Kidney glomerular epithelial cell (primary cell): ENCODE results near the gene EVI5L.

ENCODE experiments used
- DNase-seq: peaks from one replicate; lab custom pipeline; 2025; lab: John Stamatoyannopoulos, UW

The EVI5L gene

DNA sequence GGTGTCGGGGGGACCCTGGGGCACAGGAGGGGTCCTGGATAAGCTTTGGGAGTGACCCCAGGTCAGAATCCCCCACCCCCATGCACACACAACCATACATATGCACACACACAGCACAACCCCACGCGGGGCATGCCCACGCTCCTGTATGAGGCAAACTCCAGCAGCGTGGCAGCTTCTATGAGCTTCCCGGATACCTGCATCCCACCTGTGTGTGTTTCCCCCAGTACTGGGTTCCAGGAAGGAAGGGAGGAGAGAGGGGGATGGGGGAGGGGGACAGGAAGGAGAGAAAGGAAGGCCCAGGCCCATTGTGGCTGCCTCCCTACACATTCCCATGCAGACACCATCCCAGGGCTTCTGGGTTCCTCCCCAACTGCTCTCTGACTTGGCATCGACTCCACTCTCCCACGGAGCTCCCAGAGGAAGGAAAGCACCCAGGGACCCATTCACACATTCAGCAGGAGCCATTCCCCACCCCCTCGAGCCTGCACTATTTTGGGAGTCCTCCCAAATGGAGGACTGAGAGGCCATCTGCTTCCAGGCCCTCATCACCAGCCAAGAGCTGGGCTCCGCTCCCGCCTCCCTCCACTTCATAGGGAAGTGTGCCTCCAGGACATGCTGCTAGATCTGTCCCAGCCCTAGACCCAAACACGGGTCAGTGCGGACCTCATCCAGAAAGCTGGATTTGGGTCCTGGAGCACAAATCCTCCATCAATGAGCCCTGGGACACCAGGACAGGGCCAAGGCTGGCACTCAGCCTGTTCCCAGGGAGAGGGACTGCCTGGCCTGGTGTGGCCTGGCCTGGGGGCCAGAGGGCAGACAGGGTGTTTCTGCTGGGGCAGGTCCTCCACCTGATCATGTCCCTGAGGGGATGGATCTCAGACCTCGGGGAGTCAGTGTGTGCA, 30.9 kb downstream of the EVI5L start:
- no peak for DNase-seq

DNA sequence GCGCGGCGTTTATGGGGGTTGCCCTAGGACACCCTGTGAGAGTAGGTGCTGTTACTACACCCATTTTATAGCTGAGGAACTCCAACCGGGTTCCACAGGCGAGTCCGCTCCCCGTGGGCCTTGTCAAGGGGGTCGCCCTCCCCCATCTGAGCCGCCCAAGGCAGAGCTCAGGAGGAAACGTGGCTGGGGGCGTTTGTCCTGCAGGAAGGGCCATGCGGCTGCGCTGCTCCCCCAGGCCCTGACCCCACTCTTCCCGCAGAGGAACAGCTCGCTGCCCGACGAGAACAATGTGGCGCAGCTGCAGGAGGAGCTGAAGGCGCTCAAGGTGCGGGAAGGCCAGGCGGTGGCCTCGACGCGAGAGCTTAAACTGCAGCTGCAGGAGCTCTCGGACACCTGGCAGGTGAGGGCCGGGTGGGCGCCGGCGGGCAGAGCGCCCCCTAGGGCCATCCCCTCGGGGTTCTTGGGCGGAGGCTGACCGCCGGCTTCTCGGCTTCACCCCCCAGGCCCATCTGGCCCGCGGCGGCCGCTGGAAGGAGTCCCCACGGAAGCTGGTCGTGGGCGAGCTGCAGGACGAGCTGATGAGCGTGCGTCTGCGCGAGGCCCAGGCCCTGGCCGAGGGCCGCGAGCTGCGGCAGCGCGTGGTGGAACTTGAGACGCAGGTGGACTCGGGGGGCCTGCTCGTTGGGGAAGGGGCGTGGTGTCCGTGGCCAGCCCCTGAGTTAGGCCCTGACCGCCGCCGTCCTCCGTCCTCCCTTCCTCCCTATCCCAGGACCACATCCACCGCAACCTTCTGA, 31.8 kb downstream of the EVI5L start:
- no peak for DNase-seq

DNA sequence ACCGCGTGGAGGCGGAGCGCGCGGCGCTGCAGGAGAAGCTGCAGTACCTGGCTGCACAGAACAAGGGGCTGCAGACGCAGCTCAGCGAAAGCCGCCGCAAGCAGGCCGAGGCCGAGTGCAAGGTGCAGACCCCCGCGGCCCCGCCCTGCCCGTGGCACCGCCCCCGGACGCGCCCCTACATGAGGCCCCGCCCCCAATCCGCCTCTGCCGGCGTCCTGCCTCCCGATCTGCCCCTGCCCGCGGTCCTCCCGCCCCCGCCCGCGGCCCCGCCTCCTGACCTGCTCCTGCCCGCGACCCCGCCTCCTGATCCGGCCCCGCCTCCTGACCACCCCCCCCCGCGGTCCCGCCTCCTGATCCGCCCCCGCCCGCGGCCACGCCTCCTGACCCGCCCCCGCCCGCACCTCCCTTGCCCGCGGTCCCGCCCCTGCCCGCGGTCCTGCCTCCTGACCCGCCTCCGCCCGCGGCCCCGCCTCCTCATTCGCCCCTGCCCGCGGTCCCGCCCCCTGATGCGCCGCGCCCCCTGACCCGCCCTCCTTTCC, 32.5 kb downstream of the EVI5L start:
- DNase-seq = no peak

DNA sequence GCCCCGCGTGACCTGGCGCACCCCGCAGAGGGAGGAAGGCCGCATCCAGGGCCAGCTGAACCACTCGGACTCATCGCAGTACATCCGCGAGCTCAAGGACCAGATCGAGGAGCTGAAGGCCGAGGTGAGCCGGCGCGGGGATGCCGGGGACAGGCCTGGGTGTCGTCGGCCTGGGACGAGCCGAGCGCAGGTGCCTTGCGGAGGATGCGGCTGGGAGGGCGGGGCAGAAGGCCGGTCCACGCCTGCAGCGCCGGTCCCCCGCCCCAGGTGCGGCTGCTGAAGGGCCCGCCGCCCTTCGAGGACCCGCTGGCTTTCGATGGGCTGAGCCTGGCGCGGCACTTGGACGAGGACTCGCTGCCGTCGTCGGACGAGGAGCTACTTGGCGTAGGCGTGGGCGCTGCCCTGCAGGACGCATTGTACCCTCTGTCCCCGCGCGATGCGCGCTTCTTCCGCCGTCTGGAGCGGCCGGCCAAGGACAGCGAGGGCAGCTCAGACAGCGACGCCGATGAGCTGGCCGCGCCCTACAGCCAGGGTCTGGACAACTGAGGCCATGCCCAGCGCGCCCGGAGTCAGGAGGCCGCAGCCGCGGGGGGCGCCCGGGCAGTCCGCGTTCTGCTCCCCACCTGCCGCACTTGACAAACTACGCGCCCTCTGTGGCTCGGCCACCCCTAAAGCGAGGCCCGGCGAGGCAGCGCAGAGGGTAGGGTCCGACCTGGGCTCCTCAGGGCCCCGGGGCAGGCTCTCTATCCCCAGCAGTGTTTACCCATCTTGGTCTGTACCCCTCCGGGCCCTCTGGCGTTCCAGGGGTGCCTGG, 33.3 kb downstream of the EVI5L start:
- no peak for DNase-seq

DNA sequence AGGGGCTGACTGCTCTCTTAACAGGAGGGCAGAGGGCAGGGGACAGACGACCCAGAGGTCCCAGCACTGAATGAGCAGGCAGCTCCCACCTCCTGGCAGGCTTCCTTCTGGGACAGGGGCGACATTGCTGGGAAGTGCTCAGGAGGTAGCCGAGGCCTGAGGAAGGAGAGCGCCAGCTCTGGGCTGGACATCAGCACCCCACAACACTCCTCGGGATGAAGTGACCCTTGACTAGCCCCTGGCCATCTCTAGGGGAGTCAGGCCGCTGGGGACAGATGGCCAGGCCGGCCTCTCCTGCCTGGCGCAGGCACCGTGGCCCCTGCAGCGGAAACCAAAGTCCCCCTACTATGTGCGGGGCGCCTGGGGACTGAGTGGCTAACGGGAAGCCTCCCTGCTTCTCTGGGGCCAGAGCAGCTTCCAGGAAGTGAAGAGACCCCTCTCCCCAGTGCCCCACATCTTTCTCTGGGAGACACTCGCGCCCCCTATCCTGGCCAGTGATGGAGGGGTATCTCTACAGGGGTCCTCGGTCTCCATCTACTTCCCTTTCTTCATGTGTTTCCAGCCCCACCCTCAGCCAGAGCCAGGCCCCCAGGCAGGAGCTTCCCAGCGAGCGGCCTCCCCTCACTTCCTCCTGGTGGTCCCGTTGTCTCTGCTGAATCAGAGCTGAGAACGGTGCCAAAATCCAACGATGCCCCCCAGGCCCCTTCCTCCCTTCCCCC, 34.1 kb downstream of the EVI5L start:
- DNase-seq = no peak

DNA sequence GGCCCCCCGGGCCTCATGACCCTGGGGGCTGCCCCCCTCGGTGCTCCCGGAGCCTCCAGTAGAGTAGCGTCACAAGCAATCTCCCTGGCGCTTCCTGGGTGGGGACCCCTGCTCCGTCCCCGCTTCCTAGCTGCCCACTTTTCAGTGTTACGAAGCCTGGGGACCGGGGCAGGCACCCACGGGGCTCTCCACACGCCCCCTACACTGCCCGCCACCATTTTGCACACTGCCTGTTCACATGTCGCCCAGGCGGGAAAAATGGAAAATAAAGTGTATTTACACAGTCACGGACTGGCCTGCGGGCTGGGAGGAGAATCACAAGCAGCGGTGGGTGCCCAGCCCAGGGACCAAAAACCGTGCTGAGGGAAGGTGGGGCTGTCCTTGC, 34.7 kb downstream of the EVI5L start:
- DNase-seq = no peak

DNA sequence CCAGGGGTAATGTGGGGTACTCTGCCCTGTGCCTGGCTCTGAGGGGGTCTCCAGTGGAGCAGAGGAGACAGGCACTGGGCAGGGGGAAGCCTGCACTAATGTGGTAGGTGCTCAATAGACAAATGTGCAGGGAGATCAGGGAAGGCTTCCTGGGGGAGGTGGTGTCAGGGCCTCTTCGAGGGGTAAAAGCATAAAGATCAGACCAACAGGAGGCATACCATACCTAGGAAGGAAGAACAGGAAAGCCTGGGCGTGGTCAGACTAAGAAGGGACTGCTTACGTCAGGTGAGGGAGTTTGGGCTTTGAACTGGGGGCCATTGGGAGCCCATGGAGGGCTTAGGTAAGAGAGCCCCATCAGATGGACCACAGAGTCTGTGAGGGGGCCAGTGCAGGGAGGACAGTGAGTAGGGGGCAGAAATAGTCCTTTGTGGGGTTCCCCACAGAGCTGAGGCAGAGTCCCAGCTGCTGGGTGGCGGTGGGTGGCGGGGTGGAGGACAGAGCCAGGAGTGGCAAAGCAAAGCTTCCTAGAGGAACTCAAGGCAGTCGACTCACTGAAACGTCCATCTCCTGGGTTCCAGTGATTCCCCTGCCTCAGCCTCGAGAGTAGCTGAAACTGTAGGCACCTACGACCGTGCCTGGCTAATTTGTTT, 35.4 kb downstream of the EVI5L start:
- no peak for DNase-seq

DNA sequence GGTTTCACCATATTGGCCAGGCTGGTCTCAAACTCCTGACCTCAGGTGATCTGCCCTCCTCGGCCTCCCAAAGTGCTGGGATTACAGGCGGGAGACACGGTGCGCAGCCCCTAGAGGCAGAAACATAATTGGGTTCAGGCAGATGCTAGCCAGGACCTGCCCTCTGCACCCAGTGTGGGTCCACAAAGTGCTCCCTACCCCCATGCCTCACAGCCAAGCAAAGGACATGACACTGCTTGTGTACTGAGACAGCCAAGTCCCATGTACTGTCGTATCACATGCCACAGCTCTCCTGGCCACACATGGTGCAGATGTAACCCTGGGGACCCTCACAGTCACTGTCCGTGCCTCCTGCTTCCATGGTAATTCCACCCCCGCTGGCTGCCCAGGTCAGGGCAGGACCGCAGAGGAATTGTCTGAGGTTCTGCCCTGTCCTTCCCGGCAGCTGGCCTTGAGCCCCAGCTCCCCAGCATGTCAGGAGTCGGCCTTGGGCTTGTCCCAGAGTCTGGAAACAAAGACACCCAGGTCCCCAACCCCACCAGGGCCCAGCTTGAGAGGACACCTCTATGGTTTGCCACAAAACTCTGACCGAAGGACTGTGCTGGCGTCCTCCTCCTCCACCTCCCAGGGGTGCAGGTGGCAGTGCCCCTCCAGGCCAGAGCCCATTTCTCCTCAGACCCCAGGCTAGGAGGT, 36.5 kb downstream of the EVI5L start:
- no peak for DNase-seq

DNA sequence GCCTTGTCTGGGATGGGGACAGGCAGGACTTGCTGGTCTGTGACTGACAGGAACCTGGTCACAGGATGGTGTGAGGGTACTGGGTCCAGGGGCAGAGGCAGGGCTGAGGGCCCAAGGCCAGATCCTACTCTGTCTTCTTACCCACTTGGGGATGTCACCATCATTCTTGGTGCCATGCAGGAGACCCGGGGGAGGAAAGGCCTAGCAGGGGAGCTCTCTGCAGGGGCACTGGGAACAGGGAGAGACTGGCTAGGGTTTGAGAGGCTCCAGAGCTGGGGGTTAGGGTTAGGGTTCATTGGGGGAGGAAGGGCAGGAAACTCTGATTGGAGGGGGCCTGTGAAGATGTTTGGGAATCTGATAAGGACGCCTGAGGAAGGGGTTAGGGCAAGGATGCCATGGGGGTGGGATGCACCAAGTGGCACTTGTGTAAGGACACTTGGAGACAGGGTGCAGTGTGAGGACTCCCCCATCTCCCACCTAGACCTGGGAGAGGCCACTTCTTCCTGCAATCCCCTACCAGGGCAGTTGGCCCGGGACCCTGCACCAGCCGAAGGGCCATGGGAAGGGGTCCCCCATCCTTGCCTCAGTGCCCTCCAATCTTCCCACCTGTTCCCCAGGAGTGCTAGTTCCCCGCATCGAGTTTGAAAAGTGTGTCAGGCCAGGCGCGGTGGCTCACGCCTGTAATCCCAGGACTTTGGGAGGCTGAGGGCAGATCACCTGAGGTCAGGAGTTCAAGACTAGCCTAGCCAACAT, 37.2 kb downstream of the EVI5L start:
- no peak for DNase-seq

DNA sequence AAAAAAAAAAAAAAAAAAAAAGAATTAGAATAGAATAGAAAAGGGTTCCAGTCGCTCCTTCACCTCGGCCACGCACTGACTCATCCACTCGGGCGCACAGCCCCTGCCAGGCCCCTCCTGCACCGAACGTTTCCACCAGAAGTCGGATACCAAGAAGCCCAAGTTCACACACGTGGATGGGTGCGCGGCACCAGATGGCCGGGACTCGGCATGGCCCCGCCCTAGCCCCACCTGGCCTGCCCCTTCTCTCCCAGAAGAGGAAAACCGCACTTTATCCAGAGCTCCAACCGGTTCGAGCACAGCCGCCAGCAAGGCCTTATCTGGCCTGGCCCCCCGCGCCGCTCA, 38.3 kb downstream of the EVI5L start:
- DNase-seq = no peak

DNA sequence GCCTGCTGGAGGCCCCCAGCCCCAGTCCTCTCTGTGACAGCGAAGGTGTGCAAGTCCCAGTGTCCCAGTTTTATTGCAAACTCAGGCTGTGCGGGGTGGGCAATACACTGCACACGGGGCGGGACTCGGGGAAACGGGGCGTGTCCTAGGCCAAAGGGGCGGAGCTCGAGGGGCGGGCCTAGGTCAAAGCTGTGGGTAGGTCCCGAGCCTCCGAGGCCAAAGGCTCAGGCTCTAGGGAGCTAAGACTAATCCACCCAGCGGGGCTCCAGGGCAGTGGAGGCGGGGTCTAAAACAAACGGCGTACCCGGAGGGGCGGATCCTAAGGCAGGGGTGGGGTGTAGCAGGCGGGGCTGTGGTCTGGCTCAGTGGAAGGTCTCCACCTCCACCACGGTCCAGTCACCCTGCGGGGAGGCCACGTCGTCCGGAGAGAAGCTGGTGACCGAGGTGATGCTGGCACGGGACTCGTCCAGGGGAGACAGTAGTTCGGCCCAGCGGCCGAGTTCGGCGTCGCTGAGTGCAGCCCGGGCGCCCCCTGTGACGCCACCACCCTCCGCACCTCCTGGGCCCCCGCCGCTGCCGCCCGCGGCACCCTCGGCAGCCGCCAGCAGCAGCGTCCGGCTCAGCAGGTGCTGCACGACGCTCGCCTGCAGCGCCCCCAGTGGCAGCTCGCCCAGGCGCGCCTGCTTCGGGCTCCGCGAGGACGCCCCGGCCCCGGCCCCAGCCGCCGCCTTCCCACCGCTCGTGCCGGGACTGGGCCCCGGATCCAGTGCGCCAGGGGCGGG, 38.8 kb downstream of the EVI5L start:
- DNase-seq = peak; percentile 34

DNA sequence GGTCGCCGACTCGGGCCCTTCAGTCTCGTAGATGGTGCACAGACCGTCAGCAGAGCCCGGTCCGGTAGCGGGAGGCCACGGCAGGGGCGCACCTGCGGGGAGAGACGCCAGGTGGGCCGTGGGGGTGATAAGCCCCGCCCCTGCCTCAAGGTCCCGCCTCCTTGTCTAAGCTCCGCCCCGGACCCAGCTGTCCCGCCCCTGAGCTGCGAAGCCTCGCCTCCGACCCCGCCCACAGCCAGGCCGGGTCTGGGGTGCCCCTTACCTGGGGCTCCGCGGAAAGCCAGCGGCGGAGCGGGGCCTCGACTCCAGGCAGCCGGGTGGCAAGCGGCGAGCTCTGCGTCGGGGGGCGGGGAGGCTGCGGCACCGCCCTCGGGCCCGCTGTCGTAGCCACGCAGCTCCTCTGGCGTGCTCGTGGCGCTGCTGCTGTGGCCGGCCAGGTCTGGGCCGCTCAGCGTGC, 39.5 kb downstream of the EVI5L start:
- DNase-seq = no peak

DNA sequence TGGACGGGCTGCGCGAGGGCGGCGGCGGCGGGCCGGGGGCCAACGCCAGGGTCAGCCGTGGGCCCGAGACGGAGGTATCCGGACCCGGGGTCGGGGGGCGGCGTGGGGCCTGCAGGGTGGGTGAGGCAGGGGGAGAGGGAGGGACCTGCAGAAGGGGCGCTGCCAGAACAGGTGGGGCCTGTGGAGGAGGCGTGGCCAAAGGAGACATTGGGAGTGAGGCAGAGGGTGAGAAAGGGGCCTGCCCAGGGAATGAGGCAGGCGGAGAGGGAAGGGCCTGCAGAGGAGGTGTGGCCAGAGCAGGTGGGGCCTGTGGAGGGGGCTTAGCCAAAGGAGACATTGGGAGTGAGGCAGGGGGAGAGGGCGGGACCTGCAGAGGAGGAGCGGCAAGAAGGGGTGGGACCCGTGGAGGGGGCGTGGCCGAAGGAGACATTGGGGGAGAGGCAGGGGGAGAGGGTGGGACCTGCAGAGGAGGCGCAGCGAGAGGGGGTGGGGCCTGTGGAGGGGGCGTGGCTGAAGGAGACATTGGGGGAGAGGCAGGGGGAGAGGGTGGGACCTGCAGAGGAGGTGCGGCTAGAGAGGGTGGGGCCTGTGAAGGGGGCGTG, 40.0 kb downstream of the EVI5L start:
- no peak for DNase-seq

DNA sequence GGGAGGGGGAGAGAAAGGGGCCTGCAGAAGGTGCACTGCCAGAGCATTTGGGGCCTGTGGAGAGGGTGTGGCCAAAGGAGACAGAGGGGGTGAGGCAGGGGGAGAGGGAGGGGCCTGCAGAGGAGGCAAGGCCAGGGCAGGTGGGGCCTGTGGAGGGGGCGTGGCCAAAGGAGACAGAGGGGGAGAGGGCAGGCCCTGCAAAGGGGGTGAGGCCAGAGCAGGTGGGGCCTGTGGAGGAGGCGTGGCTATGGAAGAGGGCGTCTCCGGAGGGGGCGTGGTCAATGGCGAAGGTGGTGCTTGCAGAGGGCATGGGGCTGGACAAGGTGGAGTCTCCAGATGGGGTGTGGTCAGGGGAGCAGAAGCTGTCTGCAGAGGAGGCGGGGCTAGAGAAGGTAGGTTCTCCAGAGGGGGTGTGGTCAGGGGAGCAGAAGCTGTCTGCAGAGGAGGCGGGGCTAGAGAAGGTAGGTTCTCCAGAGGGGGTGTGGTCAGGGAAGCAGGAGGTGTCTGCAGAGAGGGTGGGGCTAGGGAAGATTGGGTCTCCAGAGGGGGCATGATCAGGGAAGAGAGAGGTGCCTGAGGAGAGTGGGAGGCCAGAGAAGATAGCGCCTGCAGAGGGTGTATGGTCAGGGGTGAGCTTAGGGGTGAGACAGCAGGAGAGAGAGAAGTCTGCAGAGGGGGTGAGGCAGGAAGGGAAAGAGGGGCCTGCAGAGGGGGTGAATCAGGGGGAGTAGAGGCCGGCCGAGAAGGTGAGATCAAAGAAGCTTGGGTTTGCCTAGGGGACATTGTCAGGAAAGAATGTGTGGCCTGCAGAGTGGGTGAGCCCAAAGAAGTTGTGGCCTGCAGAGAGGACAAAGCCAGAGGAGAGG, 40.8 kb downstream of the EVI5L start:
- DNase-seq = no peak

DNA sequence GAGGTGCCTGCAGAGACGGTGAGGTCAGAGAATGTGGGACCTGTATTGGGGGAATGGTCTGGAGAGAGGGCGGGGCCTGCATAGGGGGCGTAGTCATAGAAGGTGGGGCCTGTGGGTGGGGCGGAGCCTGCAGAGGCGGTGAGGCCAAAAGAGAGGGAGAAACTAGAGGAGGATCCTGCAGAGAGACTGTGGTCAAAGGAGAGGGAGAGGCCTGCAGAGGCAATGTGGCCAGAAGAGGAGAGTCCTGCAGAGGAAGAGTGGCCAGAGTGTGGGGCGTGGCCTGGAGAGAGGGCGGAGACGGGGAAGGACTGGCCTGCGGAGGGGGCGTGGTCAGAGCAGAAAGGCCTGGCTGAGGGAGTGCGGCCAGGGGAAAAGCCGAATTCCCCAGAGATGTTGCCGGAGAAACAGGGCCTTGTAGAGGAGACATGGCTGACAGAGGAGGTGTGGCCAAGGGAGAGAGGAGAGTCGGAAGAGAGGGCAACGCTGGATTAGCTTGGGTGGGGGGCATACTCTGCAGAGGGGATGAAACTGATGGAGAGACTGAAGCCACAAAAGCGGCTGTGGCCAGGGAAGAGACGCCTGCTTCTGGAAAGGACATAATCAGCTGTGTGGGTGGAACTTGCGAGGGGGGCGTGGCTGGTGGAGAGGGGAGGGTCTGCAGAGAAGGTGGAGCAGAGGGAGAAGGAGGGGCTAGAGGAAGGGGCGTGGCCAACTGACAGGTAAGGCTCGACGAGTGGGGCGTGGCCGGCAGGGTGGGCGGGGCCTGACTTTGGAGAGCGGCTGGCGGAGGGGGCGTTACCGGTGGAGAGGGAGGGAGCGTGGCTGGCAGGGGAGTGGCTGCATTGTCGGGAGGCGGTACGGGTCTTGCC, 41.7 kb downstream of the EVI5L start:
- DNase-seq = peak; percentile 69
